Stimulated activated CD4-positive, alpha-beta T cell treated with anti-CD3 and anti-CD28 coated beads, Interleukin-2, amount 100 ng/mL, for 4 hours (primary cell): ENCODE results near the gene RAD21L1.
"Not testable (repeated sequence)": the region's sequence is repeated elsewhere in the genome, so short reads cannot be mapped to it uniquely, and the experiment has no call there.

Experiments used
- DNase-seq: peaks from one replicate; pipeline ENCODE4 v3.0.0-alpha.2; 2020; ENCODE audit warnings: low read depth

RAD21L1 gene

GRCh38 chr20:1199964-1200363 is 25.9 kb upstream of the RAD21L1 start:
- DNase-seq: no peak

- DNase-seq: no peak
Measured at GRCh38 chr20:1202762-1203504, 22.9 kb upstream of the RAD21L1 start, which contains the start of gene C20orf202. TSS of gene C20orf202 (plus strand) at chr20:1203454. CDS start at chr20:1203586, 132 bp downstream.

GRCh38 chr20:1203630-1204029 is 22.2 kb upstream of the RAD21L1 start:
- no peak for DNase-seq

- no peak for DNase-seq
Measured at GRCh38 chr20:1204113-1204512, 21.7 kb upstream of the RAD21L1 start.

GRCh38 chr20:1204576-1204975 is 21.3 kb upstream of the RAD21L1 start:
- no peak for DNase-seq

GRCh38 chr20:1205802-1206201 is 20.0 kb upstream of the RAD21L1 start:
- DNase-seq: no peak

- DNase-seq: no peak
Measured at GRCh38 chr20:1206366-1207148, 19.3 kb upstream of the RAD21L1 start.

GRCh38 chr20:1207293-1207878 is 18.5 kb upstream of the RAD21L1 start:
- DNase-seq: no peak

GRCh38 chr20:1209447-1210387 is 16.1 kb upstream of the RAD21L1 start:
- no peak for DNase-seq

GRCh38 chr20:1210501-1210900 is 15.3 kb upstream of the RAD21L1 start:
- DNase-seq: no peak

- no peak for DNase-seq
Measured at GRCh38 chr20:1212023-1212422, 13.8 kb upstream of the RAD21L1 start.

- peak; percentile 52 for DNase-seq
Measured at GRCh38 chr20:1212607-1213396, 13.0 kb upstream of the RAD21L1 start.

GRCh38 chr20:1214838-1215261 is 11.0 kb upstream of the RAD21L1 start:
- DNase-seq: no peak

- peak; percentile 52 for DNase-seq
Measured at GRCh38 chr20:1215386-1216170, 10.3 kb upstream of the RAD21L1 start.

GRCh38 chr20:1216527-1217427 is 9.1 kb upstream of the RAD21L1 start:
- not testable (repeated sequence) for DNase-seq

GRCh38 chr20:1222750-1223149 is 3.1 kb upstream of the RAD21L1 start:
- not testable (repeated sequence) for DNase-seq

GRCh38 chr20:1224205-1224890 is 1.5 kb upstream of the RAD21L1 start:
- DNase-seq: no peak

- DNase-seq: no peak
Measured at GRCh38 chr20:1225263-1225782, 521 bp upstream of the RAD21L1 start.
